ENCODE measurements around the gene GDF2.

GRCh38 chr10:47316131-47316530 lies 6.1 kb upstream of the GDF2 start:
- TF ChIP-seq POLR2AphosphoS5 (IDR thresholded peaks at IDR 0.05; ENCODE audit: low read depth) (no peak), GABPA (IDR thresholded peaks at IDR 0.05; ENCODE audit: low read depth) (no peak)
